Progenitor cell of endocrine pancreas (in vitro differentiated cells): ENCODE data around the gene TMEM89. TPM values are rescaled to one million over a fixed set of nuclear protein-coding genes. Genes with fewer than 3 reads are reported as not detected.

Experiments used
- DNase-seq: peaks from one replicate; pipeline ENCODE4 v3.0.0; 2021; ENCODE audit warnings: low spot score; ENCODE audit not compliant: unreplicated experiment
- H3K27ac Mint-ChIP-seq: 2 replicates; pipeline ENCODE4 v1.8.0; 2021; ENCODE audit warnings: mild to moderate bottlenecking, moderate library complexity, mixed read lengths
- H3K27me3 Mint-ChIP-seq: 2 replicates; pipeline ENCODE4 v1.8.0; 2021; ENCODE audit warnings: mixed read lengths
- H3K36me3 Mint-ChIP-seq: 2 replicates; pipeline ENCODE4 v1.8.0; 2022; ENCODE audit warnings: mixed read lengths; ENCODE audit not compliant: insufficient read depth
- H3K4me1 Mint-ChIP-seq: 2 replicates; pipeline ENCODE4 v1.8.0; 2021; ENCODE audit warnings: low read depth, mixed read lengths
- H3K4me3 Mint-ChIP-seq: 2 replicates; pipeline ENCODE4 v1.8.0; 2021; ENCODE audit warnings: low read depth, mild to moderate bottlenecking, moderate library complexity, mixed read lengths
- H3K9me3 Mint-ChIP-seq: 2 replicates; pipeline ENCODE4 v1.8.0; 2021; ENCODE audit warnings: low read depth, mixed read lengths
- CTCF ChIP-seq: fragments of 200-600 bp; sonication (generic); IDR thresholded peaks from one replicate; pipeline ENCODE4 v1.5.0; 2021; ENCODE audit warnings: antibody characterized with exemption, mild to moderate bottlenecking; ENCODE audit not compliant: unreplicated experiment
- total RNA-seq: library from RNA; stranded (reverse); gene quantifications from 2 replicates; pipeline ENCODE4 v1.2.1, GENCODE V29; 2021

Gene TMEM89
- total RNA-seq, 1 donor from 2014 or later, result not detected

- no peak for TF ChIP-seq CTCF
- H3K36me3 Mint-ChIP-seq, result peaks cover 11% of the 10 kb centered on the region
- no peaks in the 10 kb centered on the region for H3K9me3 Mint-ChIP-seq
- DNase-seq, result no peak
- H3K4me3 Mint-ChIP-seq, result no peak overlapping the region
- H3K4me1 Mint-ChIP-seq, result no peaks in the 10 kb centered on the region
- H3K27me3 Mint-ChIP-seq, result peaks cover 6% of the 10 kb centered on the region
- H3K27ac Mint-ChIP-seq, result no peak overlapping the region
Measured at GRCh38 chr3:48599509-48600285, 21.9 kb downstream of the TMEM89 start.

- no peak for DNase-seq
- Mint-ChIP-seq H3K4me3 (no peak overlapping the region), H3K27ac (no peak overlapping the region), H3K9me3 (no peaks in the 10 kb centered on the region), H3K27me3 (peaks cover 11% of the 10 kb centered on the region), H3K4me1 (no peaks in the 10 kb centered on the region), H3K36me3 (peaks cover 11% of the 10 kb centered on the region)
- no peak for TF ChIP-seq CTCF
Measured at GRCh38 chr3:48599077-48599501, 22.5 kb downstream of the TMEM89 start.

DNA sequence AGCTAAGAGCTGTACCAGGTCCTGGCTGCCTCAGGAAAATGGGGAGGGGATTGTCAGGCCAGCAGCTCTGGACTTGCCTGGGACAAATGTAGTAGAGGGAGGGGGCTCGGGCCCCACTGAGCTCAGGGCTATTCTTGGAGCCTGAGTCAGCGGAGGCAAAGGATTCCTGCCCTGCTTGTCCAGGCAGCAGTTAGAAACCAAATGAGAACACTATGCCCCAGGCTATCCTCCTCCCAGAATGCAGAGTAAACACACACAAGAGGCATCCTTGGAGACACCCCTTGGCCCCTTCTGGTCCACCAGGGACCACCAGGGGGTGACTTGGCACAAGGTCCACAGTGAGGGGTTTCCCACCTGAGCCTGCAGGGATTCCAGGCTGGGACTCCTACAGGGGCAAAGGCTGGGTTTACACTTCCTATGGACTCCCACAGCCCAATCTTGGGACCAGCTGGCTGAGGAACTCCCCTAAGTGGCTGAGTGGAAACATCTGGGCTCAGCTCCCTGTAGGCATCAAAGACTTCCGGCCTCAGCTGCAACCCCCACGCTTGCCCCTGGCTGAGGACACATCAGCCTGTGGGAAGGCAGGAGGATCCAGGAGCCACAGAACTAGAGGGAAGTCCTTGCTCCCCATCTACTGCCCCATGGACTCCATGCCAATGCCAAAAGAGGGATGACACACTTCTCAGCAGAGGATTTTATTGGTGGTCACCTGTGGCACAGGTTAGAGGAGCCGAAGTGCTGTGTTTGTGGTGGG, 23.1 kb downstream of the TMEM89 start:
- Mint-ChIP-seq H3K27me3 (peaks cover 11% of the 10 kb centered on the region), H3K4me1 (no peaks in the 10 kb centered on the region), H3K4me3 (no peak overlapping the region), H3K9me3 (no peaks in the 10 kb centered on the region), H3K36me3 (peaks cover 11% of the 10 kb centered on the region), H3K27ac (no peak overlapping the region)
- DNase-seq, result no peak
- TF ChIP-seq CTCF, result no peak

DNA sequence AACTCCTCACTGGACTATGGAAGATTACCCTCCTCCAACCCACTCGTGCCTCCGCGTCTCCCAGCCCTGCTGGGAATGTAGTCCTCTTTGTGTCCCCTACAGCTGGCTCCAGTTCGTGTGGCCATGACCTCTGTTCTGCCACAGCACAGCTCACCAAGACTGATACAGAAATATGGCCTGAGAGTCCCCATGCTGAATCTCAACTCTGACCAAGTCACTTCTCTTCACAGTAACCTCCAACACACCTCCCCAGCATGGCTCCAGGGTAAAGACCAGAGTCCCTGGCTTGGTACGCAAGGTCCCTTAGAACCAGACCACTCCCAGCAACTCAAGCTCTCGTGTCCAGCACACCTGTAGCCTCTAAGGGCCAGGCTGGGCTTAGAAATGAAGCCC, 24.2 kb downstream of the TMEM89 start:
- no peaks in the 10 kb centered on the region for H3K9me3 Mint-ChIP-seq
- H3K4me3 Mint-ChIP-seq, result no peak overlapping the region
- peaks cover 6% of the 10 kb centered on the region for H3K36me3 Mint-ChIP-seq

More for the DNA sequence above, 24.2 kb downstream of the TMEM89 start:
- H3K27ac Mint-ChIP-seq, result peak overlapping the region; percentile 15
- DNase-seq, result no peak
- TF ChIP-seq CTCF, result no peak
- H3K4me1 Mint-ChIP-seq, result no peaks in the 10 kb centered on the region
- H3K27me3 Mint-ChIP-seq, result peaks cover 11% of the 10 kb centered on the region
